ENCODE data around the gene GSDME.

Gene GSDME

DNA sequence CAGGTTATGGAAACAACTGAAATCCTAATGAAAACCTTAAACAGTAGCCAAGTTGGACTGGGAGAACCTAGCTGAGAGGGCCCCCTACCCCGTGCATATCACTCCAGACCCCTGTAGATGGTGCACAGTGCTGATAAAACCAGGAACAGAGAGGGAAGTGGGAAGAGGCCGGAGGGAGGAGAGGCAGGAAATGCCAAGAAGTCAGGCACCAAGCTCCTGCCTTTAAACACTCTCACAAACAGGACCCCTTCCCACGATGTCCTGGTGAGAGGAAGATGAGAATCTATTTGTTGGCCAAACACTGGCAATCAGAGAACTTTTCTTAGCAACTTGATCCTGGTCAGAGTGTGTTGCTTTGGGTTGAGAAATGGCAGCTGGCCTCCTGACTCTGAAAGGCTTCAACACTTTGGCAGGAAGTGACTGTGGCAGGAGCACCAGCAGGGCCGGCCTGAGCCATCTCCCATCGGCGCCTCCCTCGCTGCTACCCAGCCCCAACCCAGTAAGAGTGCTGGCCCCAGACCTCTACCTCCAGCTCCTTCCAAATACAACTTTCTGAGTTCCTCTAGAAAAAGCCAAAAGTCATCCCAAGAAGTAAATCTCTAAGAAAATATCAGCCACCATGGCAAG is 39.5 kb downstream of the GSDME start:
- H3F3A ChIP-seq (ENCODE audit: control insufficient read depth, insufficient read depth), result no peaks in the 10 kb centered on the region
- no peak overlapping the region for H3K4me3 ChIP-seq (ENCODE audit: low read length)
- peaks cover 65% of the 10 kb centered on the region for H3K27me3 ChIP-seq (ENCODE audit: control insufficient read depth, low read length)
- H4K20me1 ChIP-seq (ENCODE audit: control insufficient read depth, insufficient read depth, low read depth, low read length), result no peaks in the 10 kb centered on the region
- no peak overlapping the region for H3K27ac ChIP-seq (ENCODE audit: low read depth, low read length)
- TF ChIP-seq EZH2phosphoT487 (IDR thresholded peaks at IDR 0.05; ENCODE audit: borderline replicate concordance, low read length), result no peak
- TF ChIP-seq, protein P1, sequence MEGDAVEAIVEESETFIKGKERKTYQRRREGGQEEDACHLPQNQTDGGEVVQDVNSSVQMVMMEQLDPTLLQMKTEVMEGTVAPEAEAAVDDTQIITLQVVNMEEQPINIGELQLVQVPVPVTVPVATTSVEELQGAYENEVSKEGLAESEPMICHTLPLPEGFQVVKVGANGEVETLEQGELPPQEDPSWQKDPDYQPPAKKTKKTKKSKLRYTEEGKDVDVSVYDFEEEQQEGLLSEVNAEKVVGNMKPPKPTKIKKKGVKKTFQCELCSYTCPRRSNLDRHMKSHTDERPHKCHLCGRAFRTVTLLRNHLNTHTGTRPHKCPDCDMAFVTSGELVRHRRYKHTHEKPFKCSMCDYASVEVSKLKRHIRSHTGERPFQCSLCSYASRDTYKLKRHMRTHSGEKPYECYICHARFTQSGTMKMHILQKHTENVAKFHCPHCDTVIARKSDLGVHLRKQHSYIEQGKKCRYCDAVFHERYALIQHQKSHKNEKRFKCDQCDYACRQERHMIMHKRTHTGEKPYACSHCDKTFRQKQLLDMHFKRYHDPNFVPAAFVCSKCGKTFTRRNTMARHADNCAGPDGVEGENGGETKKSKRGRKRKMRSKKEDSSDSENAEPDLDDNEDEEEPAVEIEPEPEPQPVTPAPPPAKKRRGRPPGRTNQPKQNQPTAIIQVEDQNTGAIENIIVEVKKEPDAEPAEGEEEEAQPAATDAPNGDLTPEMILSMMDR (IDR thresholded peaks at IDR 0.05; ENCODE audit: low read depth, low read length, poor library complexity, severe bottlenecking), result no peak
- H3K9me3 ChIP-seq (ENCODE audit: control insufficient read depth, insufficient read depth, low read length), result no peaks in the 10 kb centered on the region
- H3K36me3 ChIP-seq (ENCODE audit: control insufficient read depth, low read length), result no peaks in the 10 kb centered on the region
- peaks cover 20% of the 10 kb centered on the region for H3K4me1 ChIP-seq (ENCODE audit: control insufficient read depth, low read length)
- no peaks in the 10 kb centered on the region for H3K79me2 ChIP-seq (ENCODE audit: control insufficient read depth, low read length)
- H3K4me2 ChIP-seq (ENCODE audit: low read length), result no peak overlapping the region
- no peaks in the 10 kb centered on the region for H3K9me2 ChIP-seq (replicated peaks; ENCODE audit: control insufficient read depth, low read length)

- H3K27ac ChIP-seq (ENCODE audit: low read depth, low read length), result no peak overlapping the region
- no peaks in the 10 kb centered on the region for H3K9me2 ChIP-seq (replicated peaks; ENCODE audit: control insufficient read depth, low read length)
- H3K27me3 ChIP-seq (ENCODE audit: control insufficient read depth, low read length), result peaks cover 59% of the 10 kb centered on the region
- no peak for TF ChIP-seq EZH2phosphoT487 (IDR thresholded peaks at IDR 0.05; ENCODE audit: borderline replicate concordance, low read length)
- H3K79me2 ChIP-seq (ENCODE audit: control insufficient read depth, low read length), result no peaks in the 10 kb centered on the region
- H3K4me2 ChIP-seq (ENCODE audit: low read length), result no peak overlapping the region
- H3F3A ChIP-seq (ENCODE audit: control insufficient read depth, insufficient read depth), result no peaks in the 10 kb centered on the region
- peaks cover 20% of the 10 kb centered on the region for H3K4me1 ChIP-seq (ENCODE audit: control insufficient read depth, low read length)
- H3K4me3 ChIP-seq (ENCODE audit: low read length), result no peak overlapping the region
- H3K9me3 ChIP-seq (ENCODE audit: control insufficient read depth, insufficient read depth, low read length), result no peaks in the 10 kb centered on the region
- H3K36me3 ChIP-seq (ENCODE audit: control insufficient read depth, low read length), result no peaks in the 10 kb centered on the region
- H4K20me1 ChIP-seq (ENCODE audit: control insufficient read depth, insufficient read depth, low read depth, low read length), result no peaks in the 10 kb centered on the region
Measured at GRCh38 chr7:24717247-24717622, 40.0 kb downstream of the GSDME start.

GRCh38 chr7:24716480-24717246 is 40.6 kb downstream of the GSDME start:
- H3K9me3 ChIP-seq (ENCODE audit: control insufficient read depth, insufficient read depth, low read length), result no peaks in the 10 kb centered on the region
- H3K4me2 ChIP-seq (ENCODE audit: low read length), result no peak overlapping the region
- no peaks in the 10 kb centered on the region for H3K9me2 ChIP-seq (replicated peaks; ENCODE audit: control insufficient read depth, low read length)
- H3K4me3 ChIP-seq (ENCODE audit: low read length), result no peak overlapping the region
- H3K27me3 ChIP-seq (ENCODE audit: control insufficient read depth, low read length), result peaks cover 53% of the 10 kb centered on the region
- H3F3A ChIP-seq (ENCODE audit: control insufficient read depth, insufficient read depth), result no peaks in the 10 kb centered on the region
- peaks cover 20% of the 10 kb centered on the region for H3K4me1 ChIP-seq (ENCODE audit: control insufficient read depth, low read length)
- TF ChIP-seq EZH2phosphoT487 (IDR thresholded peaks at IDR 0.05; ENCODE audit: borderline replicate concordance, low read length), result no peak
- TF ChIP-seq, protein P1 (IDR thresholded peaks at IDR 0.05; ENCODE audit: low read depth, low read length, poor library complexity, severe bottlenecking), result no peak
- no peaks in the 10 kb centered on the region for H3K36me3 ChIP-seq (ENCODE audit: control insufficient read depth, low read length)
- H3K79me2 ChIP-seq (ENCODE audit: control insufficient read depth, low read length), result no peaks in the 10 kb centered on the region
- no peak overlapping the region for H3K27ac ChIP-seq (ENCODE audit: low read depth, low read length)
- no peaks in the 10 kb centered on the region for H4K20me1 ChIP-seq (ENCODE audit: control insufficient read depth, insufficient read depth, low read depth, low read length)

Data from DOHH2 (cell line).